IPS DF 4.7 (cell line): ENCODE measurements around the gene PPHLN1.

ENCODE experiments used
- DNase-seq: peaks from one replicate; pipeline ENCODE4 v3.0.0-alpha.2; 2013; ENCODE audit warnings: low spot score; ENCODE audit errors: extremely low read depth

PPHLN1 gene

DNA sequence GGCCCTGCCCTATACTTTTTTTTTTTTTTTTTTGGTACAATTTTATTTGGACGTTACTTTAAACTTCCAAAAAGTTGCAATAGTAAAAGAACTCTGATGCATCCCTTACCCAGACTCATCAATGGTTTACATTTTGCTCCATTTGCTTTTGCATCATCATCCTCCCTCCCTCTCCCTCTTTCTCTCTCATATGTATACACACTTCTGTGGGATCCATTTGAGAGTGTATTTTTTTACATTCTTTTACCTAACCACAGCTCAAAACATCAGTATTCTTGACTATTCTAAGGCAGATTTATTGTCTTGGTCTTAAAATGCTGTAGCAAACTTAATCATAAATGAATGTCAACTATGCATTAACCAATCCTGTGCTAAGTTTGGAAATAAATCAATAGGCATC, 152.0 kb downstream of the PPHLN1 start:
- DNase-seq: no peak

GRCh38 chr12:42481368-42481767, 155.4 kb downstream of the PPHLN1 start:
- no peak for DNase-seq

DNA sequence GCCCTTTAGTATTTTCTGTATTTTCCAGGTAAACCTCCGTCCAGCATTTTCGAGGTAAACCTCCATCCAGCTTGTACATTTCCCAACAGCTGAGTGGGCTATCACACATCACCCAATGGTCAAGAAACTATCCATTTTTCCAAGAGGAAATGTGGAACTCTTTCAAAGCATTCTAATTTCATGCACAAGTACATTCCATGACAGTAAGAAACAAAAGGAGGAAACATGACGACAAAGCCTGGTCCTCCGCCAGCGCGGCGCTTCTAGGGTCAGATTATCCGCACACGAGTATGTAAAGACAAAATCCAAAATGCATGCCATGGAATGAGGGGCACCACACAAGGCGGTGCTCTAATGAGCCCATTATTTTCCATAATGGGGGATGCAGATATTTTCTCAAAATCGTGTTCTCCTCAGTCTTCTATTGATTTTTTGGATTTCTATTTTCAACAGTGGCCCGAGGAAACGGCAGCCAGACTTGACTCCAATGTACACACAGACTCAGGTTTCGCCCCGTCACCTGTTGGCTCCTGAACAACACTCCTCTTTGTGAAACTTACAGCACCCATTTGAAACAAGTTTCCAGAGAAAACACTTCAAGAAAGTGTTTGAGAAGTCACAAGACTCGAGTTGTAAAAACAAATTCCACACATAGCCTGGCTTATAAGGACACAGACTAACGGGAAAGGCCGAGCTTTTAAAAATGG, 156.2 kb downstream of the PPHLN1 start:
- DNase-seq: no peak

GRCh38 chr12:42482748-42483520, 157.0 kb downstream of the PPHLN1 start:
- no peak for DNase-seq

GRCh38 chr12:42483521-42483790, 157.5 kb downstream of the PPHLN1 start:
- no peak for DNase-seq

- DNase-seq: no peak
These were observed 159.0 kb downstream of the PPHLN1 start for GRCh38 chr12:42484996-42485395.

DNA sequence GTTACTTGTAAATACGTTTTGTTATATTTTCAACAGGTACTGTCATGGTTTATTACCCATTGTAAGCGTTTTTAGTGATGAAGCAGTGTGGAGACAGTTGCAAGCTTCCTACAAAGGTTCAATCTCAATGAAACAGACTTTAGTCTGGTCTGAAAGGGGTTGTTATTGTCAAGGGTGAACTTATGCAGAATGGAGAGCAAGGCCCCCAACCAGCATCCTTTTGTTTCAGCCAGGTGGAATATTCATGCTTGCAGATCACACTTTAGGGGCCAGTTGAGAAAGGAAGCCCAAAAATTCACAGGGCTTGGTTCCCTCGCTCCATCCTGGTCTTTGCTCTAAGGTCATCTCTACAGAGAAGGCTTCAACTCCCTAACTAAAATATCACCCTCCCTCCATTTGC, 159.9 kb downstream of the PPHLN1 start:
- DNase-seq: peak; percentile 98

- DNase-seq: no peak
These were observed 160.4 kb downstream of the PPHLN1 start for GRCh38 chr12:42486407-42486806.

GRCh38 chr12:42490261-42490842, 164.4 kb downstream of the PPHLN1 start:
- DNase-seq: no peak
